Endothelial cell of umbilical vein (primary cell): ENCODE measurements around the gene RPL41. TPM values are rescaled to one million over a fixed set of nuclear protein-coding genes. Genes with fewer than 3 reads are reported as not detected.

Source experiments
- Bru-seq: library from RNA; stranded (reverse); fragments of 400-500 nt; gene quantifications from one replicate; lab custom pipeline; 2021; lab: Mats Ljungman, UMichigan
- BruChase-seq, 2 experiments: library from RNA; stranded (reverse); fragments of 400-500 nt; gene quantifications; one replicate each; lab custom pipeline; 2021; lab: Mats Ljungman, UMichigan
- BruUV-seq: library from RNA; stranded (reverse); fragments of 400-500 nt; replicated peaks from 2 replicates; lab custom pipeline; 2021; lab: Mats Ljungman, UMichigan
- CTCF ChIA-PET: fragments of 300-600, 350-600 bp; sonication (Branson Sonifier 250); formaldehyde crosslinking; loops from one replicate; lab custom pipeline; 2021; ENCODE audit warnings: antibody characterized with exemption, inconsistent platforms; lab: Charles Lee
- POLR2A ChIA-PET: fragments of 300-600, 350-600 bp; sonication (Branson Sonifier 250); formaldehyde crosslinking; loops from one replicate; lab custom pipeline; 2021; ENCODE audit warnings: antibody characterized with exemption, inconsistent platforms; lab: Charles Lee
- DNase-seq: peaks from one replicate; pipeline ENCODE4 v3.0.0-alpha.2; 2011; ENCODE audit warnings: low read depth, low spot score
- FAIRE-seq: peaks from 2 replicates; lab custom pipeline; 2011; peaks lifted over from hg19 to GRCh38; lab: Jason Lieb, UNC
- H2AFZ ChIP-seq: 2 replicates; pipeline ENCODE4 v1.6.0; 2012; ENCODE audit warnings: low read depth, low read length, control low read depth, inconsistent platforms
- H3K27ac ChIP-seq: 2 replicates; pipeline ENCODE4 v1.5.1; 2011; ENCODE audit warnings: low read depth, mild to moderate bottlenecking, control low read depth, low read length, moderate library complexity; ENCODE audit not compliant: insufficient read depth
- H3K27me3 ChIP-seq, 2 experiments: 2 replicates each; pipeline versions ENCODE4 v1.6.0 to v1.6.1; 2011; ENCODE audit warnings: low read length in 2 of 2, mixed read lengths in 1 of 2; ENCODE audit not compliant: control insufficient read depth in 2 of 2, insufficient read depth in 2 of 2
- H3K36me3 ChIP-seq, 2 experiments: 2 replicates in 1 of 2; 3 replicates in 1 of 2; pipeline ENCODE4 v1.5.1; 2011; ENCODE audit warnings: low read length in 2 of 2, mild to moderate bottlenecking in 1 of 2, moderate library complexity in 1 of 2; ENCODE audit not compliant: control insufficient read depth in 2 of 2, insufficient read depth in 2 of 2; ENCODE audit errors: extremely low read depth in 1 of 2
- H3K4me1 ChIP-seq: 3 replicates; pipeline ENCODE4 v1.5.1; 2011; ENCODE audit warnings: mild to moderate bottlenecking, low read length; ENCODE audit not compliant: control insufficient read depth, insufficient read depth; ENCODE audit errors: extremely low read depth
- H3K4me2 ChIP-seq: 2 replicates; pipeline ENCODE4 v1.6.1; 2011; ENCODE audit warnings: low read length, control low read depth, mixed read lengths; ENCODE audit not compliant: insufficient read depth
- H3K4me3 ChIP-seq, 3 experiments: fragments of 200-600 bp in 1 of 3; sonication (generic), shearing (Covaris generic) in 1 of 3; replicated peaks in 1 of 3; 2 replicates each; pipeline ENCODE4 v1.5.1; 2011 to 2016; ENCODE audit warnings: control low read depth in 3 of 3, low read length in 3 of 3, mild to moderate bottlenecking in 2 of 3, inconsistent platforms in 1 of 3, low read depth in 1 of 3, moderate library complexity in 1 of 3; ENCODE audit not compliant: insufficient read depth in 1 of 3
- H3K79me2 ChIP-seq: 2 replicates; pipeline ENCODE4 v1.6.0; 2012; ENCODE audit warnings: low read length, inconsistent platforms; ENCODE audit not compliant: control insufficient read depth, insufficient read depth
- H3K9ac ChIP-seq: replicated peaks from 2 replicates; pipeline ENCODE3; 2011; ENCODE audit warnings: low read length, control low read depth; ENCODE audit not compliant: insufficient read depth; ENCODE audit errors: extremely low read depth
- H3K9me1 ChIP-seq: replicated peaks from 3 replicates; pipeline ENCODE4 v1.6.0; 2011; ENCODE audit warnings: mild to moderate bottlenecking, low read length; ENCODE audit not compliant: control insufficient read depth, insufficient read depth; ENCODE audit errors: extremely low read depth
- H3K9me3 ChIP-seq: replicated peaks from 2 replicates; pipeline ENCODE4 v1.5.1; 2012; ENCODE audit warnings: low read length, inconsistent platforms; ENCODE audit not compliant: control insufficient read depth, insufficient read depth
- H4K20me1 ChIP-seq: replicated peaks from 2 replicates; pipeline ENCODE3; 2011; ENCODE audit warnings: mild to moderate bottlenecking, low read length; ENCODE audit not compliant: control insufficient read depth, insufficient read depth; ENCODE audit errors: extremely low read depth
- CTCF ChIP-seq, 2 donors: IDR thresholded peaks; 1 replicate in 1 of 2; 2 replicates in 1 of 2; pipeline ENCODE4 v1.5.1; 2011; ENCODE audit warnings: low read length in 2 of 2, mild to moderate bottlenecking in 2 of 2, moderate library complexity in 2 of 2, control low read depth in 1 of 2, inconsistent platforms in 1 of 2, low read depth in 1 of 2; ENCODE audit not compliant: insufficient read depth in 1 of 2; ENCODE audit errors: extremely low read depth in 1 of 2
- GATA2 ChIP-seq: IDR thresholded peaks from 2 replicates; pipeline ENCODE4 v1.7.0; 2011; ENCODE audit warnings: low read depth, mild to moderate bottlenecking, moderate library complexity, mixed read lengths, low read length; ENCODE audit not compliant: insufficient read length, insufficient read depth
- MYC ChIP-seq: IDR thresholded peaks from one replicate; pipeline ENCODE4 v1.6.1; 2011; ENCODE audit warnings: mild to moderate bottlenecking, low read depth, low read length
- POLR2A ChIP-seq: IDR thresholded peaks from 2 replicates; pipeline ENCODE4 v1.6.1; 2012; ENCODE audit warnings: low read depth, mild to moderate bottlenecking, control low read depth, low read length
- POLR2AphosphoS5 ChIP-seq: IDR thresholded peaks from 2 replicates; pipeline ENCODE4 v1.6.1; 2012; ENCODE audit warnings: low read depth, mild to moderate bottlenecking, control low read depth, low read length, moderate library complexity; ENCODE audit not compliant: insufficient read depth
- dilution Hi-C: fragments of 300-500 bp; cut with MboI; formaldehyde crosslinking; loops from one replicate; pipeline ENCODE4 v1.15.0; 2019; ENCODE audit warnings: low sequenced_read_pairs; ENCODE audit not compliant: extremely low pct_ligation_motif_present
- intact Hi-C: fragments of 100-400 bp; cut with micrococcal nuclease; formaldehyde crosslinking; loops from one replicate; pipeline ENCODE4 v1.10.0; 2022
- long read RNA-seq: library from polyadenylated mRNA; stranded (forward); transcript quantifications from one replicate; pipeline ENCODE4 v2.0.0, GENCODE V29; 2021
- polyA minus RNA-seq, 3 experiments: library from RNA; depleted of rRNA, polyadenylated mRNA; stranded (reverse); fragments of >200 nt; gene quantifications; 1 replicate in 1 of 3; 2 replicates in 2 of 3; pipeline ENCODE4 v1.2.3, GENCODE V29; 2011
- polyA plus RNA-seq, 4 experiments: library from polyadenylated mRNA; depleted of rRNA in 3 of 4; stranded (reverse) in 3 of 4; unstranded in 1 of 4; fragments of >200 nt; gene quantifications; 2 replicates each; pipeline versions ENCODE4 v1.2.1 to v1.2.3, GENCODE V29; 2011 to 2012; ENCODE audit warnings: missing spikeins in 1 of 4
- total RNA-seq: library from RNA; stranded (reverse); gene quantifications from 2 replicates; pipeline ENCODE4 v1.2.3, GENCODE V29; 2021
- TF ChIP-seq, protein P1 (sequence below): IDR thresholded peaks from 2 replicates; pipeline ENCODE4 v1.6.1; 2011; ENCODE audit not compliant: insufficient read depth, insufficient read length

The RPL41 gene
- total RNA-seq (3,212 and 3,428 TPM in 2 replicates), polyA plus RNA-seq (9,033 and 9,990 TPM in 2 replicates), polyA minus RNA-seq (1,710 and 2,069 TPM in 2 replicates), Bru-seq, nascent RNA (percentile 99 among the genes with signal in this experiment), BruChase-seq, experiment 1, labeled RNA remaining after a 6-hour chase (percentile 100 among the genes with signal in this experiment), BruChase-seq, experiment 2, labeled RNA remaining after a 2-hour chase (percentile 99 among the genes with signal in this experiment)
- polyA plus RNA-seq (2011; cell fraction: cytosol; rRNA removed) = 14,118 and 16,245 TPM in 2 replicates
- polyA plus RNA-seq (2011; cell fraction: nucleus; rRNA removed) = 3,801 and 4,276 TPM in 2 replicates
- polyA plus RNA-seq (2012) = 9,351 and 9,763 TPM in 2 replicates
- 1,085 TPM for polyA minus RNA-seq (2011; cell fraction: cytosol; rRNA and poly(A)+ RNA removed)
- polyA minus RNA-seq (2011; cell fraction: nucleus; rRNA and poly(A)+ RNA removed) = 238 and 301 TPM in 2 replicates
- long read RNA-seq, transcript RPL41-203 (4 exons, 335 nt) = minor isoform, 6 of 9,295 reads
- long read RNA-seq, transcript RPL41-204 (3 exons, 699 nt) = minor isoform, 156 of 9,295 reads
- long read RNA-seq, transcript RPL41-206 (2 exons, 595 nt) = minor isoform, 13 of 9,295 reads
- long read RNA-seq, transcript RPL41-202 (4 exons, 469 nt) = major isoform, 8,008 of 9,295 reads
- long read RNA-seq, partial matches to known transcripts = 3 of 9,295 reads
- long read RNA-seq, other reads (novel, unspliced or antisense) = 1,103 of 9,295 reads

DNA sequence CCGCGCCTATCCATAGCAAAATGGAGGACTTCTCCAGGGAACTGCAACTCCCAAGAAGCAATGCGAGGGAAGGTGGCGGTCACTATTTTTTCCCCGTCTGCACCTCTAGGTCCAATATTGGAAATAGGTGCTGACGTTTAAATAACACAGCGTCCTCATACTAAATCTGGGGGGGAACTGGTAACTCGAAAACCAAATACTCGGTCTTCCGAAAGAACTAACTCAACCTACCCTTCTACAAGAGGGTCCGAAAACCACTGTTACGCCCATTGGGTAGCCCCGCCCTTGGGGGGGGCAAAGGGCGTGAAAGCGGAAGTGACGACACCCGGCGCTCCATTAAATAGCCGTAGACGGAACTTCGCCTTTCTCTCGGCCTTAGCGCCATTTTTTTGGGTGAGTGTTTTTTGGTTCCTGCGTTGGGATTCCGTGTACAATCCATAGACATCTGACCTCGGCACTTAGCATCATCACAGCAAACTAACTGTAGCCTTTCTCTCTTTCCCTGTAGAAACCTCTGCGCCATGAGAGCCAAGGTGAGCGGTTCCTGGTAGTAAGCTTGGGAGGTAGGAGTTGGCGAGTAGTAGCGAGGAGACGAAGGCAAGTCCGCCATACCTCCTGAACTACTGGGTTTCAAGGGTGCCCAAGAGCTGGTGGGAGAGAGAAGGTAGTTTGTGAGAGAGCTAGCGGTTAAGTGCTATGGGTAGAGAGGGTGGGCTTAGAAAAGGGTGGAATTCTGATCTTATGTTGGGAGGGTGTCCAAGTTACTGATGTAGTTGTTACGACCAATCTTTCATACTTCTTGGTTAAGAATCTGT, at the start of gene RPL41:
Gene RPL41 (plus strand): TSS at position 367 of the 815 bp plus-strand sequence.
- Histone ChIP-seq H3K4me2 (peak within 1 kb of the TSS; percentile 66), H4K20me1 (no peaks in the 10 kb centered on the region), H3K9me3 (no peaks in the 10 kb centered on the region), H3K9me1 (no peaks in the 10 kb centered on the region), H3K27ac (peak within 1 kb of the TSS; percentile 86), H3K27me3 (no peaks in the 10 kb centered on the region), H2AFZ (peak within 1 kb of the TSS; percentile 22), H3K4me3 (peak within 1 kb of the TSS; percentile 70 to 98 (median 72)), H3K4me1 (peaks cover 24% of the 10 kb centered on the region), H3K36me3 (peaks cover 3 to 14% of the 10 kb centered on the region in 2 experiments), H3K79me2 (peaks cover 24% of the 10 kb centered on the region), H3K9ac (peak within 1 kb of the TSS; percentile 95)
- peak; percentile 91 for FAIRE-seq
- dilution Hi-C loops (no loop called here), intact Hi-C loops (loop anchor here (1.0 kb wide), 3 partner anchors 12 to 69 kb away; partner anchors contain the start of gene PA2G4)
- peak; percentile 96 for DNase-seq
- BruUV-seq = TSS peak; percentile 77
- no peak for TF ChIP-seq CTCF (IDR thresholded peaks at IDR 0.05; ENCODE audit: extremely low read depth in 1 of 2, insufficient read depth in 1 of 2, low read depth in 1 of 2, low read length in 2 of 2)
- peak; percentile 100 for TF ChIP-seq POLR2AphosphoS5
- TF ChIP-seq MYC = no peak
- TF ChIP-seq, protein P1, sequence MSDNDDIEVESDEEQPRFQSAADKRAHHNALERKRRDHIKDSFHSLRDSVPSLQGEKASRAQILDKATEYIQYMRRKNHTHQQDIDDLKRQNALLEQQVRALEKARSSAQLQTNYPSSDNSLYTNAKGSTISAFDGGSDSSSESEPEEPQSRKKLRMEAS = no peak
- TF ChIP-seq POLR2A = peak; percentile 100
- no peak for TF ChIP-seq GATA2
- ChIA-PET POLR2A (interaction anchor here (0.6 to 4.0 kb wide), 4 partner anchors 12 to 143 kb away, joined by 3 to 37 read pairs (median 12); partner anchors contain the start of genes PA2G4, RAB5B and SMARCC2), CTCF (interaction anchor here (1.4 to 11.9 kb wide), 4 partner anchors 12 to 72 kb away, joined by 3 to 236 read pairs (median 18); partner anchors contain the start of genes PA2G4 and SMARCC2)
